NCI-H1694 treated with DMSO at 0.1 percent for 48 hours (cell line): Measurements from ENCODE around the gene CCDC148.

Experiments
- DNase-seq: peaks from one replicate; lab custom pipeline; 2025; lab: John Stamatoyannopoulos, UW

Gene CCDC148

GRCh38 chr2:158414538-158414937 lies 42.0 kb downstream of the CCDC148 start:
- no peak for DNase-seq

GRCh38 chr2:158413581-158413980 lies 43.0 kb downstream of the CCDC148 start:
- DNase-seq, result no peak

DNA sequence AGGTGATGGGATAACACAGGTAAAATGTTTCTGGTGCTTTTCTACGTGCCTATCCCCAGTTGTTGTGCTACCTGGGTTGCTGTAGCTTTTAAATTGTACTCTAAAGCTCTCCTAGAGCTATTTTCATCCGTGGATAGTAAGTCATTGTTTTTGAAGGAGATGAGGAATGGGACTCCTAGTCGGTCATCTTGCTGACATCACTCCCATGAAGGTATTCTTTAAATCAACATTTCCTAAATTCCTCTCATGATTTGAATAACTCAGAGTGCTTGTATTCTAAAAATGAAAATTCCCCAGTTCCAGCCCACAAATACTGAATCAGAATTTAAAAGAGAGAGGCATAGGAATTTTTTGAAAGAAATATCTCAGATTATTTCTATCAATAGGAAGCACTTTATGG lies 44.3 kb downstream of the CCDC148 start:
- DNase-seq, result no peak

GRCh38 chr2:158411748-158412147 lies 44.8 kb downstream of the CCDC148 start:
- no peak for DNase-seq

- DNase-seq, result no peak
Observed at GRCh38 chr2:158410132-158410531, 46.4 kb downstream of the CCDC148 start.

DNA sequence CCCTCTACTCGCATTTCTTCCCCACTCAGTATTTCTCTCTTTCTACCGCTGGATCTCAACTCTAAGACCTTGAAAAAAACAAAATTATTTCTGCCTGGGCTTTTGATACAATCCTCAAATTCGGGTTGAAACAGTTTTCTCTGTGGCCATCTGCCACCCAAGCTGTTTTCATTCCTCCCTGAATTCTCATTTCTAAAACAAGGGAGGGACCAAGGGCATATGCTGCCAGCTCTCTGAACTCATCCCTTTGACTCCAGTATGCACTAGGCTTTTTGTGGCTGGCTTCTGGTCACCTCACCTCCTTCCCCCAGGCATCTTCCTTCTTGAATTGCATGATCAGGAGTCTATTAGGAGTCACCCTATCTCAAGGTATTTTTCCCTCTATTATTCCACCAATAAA lies 49.5 kb downstream of the CCDC148 start:
- DNase-seq, result peak; percentile 96

GRCh38 chr2:158405341-158405740 lies 51.2 kb downstream of the CCDC148 start:
- no peak for DNase-seq

- DNase-seq, result no peak
Observed at GRCh38 chr2:158403237-158403636, 53.3 kb downstream of the CCDC148 start.

DNA sequence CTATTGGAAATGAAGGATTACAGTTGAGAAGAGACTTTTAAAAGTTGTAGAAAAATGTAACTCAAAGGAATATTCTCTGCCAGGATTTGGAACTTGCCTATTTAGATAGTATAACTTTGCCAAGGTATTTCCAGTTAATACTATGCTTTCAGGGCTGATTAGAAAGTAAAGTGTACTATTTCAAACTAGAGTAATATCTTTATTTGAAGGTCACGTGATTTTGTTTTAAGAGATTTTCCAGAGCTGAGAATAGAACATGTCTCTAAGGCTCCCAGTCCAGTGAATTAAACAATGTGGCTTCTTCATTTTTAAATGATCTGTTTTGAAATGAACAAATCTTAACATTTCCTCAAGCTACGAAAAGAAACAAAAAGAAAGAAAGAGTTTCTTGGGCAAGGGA lies 53.9 kb downstream of the CCDC148 start:
- no peak for DNase-seq

DNA sequence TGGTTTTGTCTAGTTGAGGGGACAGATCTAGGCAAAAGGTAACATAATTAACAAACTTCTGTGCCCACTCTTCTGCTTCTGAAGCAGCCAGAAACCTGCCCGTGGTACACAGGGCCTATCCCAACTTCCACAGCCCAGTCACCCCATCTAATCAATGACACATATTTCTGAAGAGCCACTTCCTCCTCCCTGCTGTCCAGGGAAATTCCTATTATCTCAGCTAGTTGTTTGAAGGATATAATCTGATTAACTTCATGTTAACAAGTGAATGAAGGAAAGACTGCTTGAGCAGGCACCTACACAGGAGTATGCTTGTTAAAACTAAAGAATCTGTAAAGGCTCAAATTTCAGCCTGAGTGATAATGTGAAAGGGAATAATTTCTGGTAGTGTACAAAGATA lies 61.4 kb downstream of the CCDC148 start:
- no peak for DNase-seq

DNA sequence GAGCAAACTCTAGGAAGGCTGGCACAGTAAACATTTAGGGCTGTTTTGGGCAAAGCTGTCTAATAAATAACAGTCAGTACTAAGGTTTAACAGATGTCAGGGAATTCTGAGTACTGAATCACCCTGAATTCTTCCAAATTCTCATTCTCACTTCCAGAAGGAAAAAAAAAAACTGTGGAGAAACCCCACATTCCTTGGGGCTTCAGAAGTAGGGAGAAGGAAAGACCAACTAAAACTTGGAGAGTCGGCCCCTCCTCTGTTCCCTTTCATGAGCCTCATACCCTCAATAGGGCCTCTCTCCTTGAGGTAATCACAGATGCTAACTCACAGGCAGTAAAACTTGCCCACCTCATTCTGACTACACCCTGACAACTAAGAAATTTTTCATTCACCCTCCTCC lies 62.1 kb downstream of the CCDC148 start:
- DNase-seq, result no peak

DNA sequence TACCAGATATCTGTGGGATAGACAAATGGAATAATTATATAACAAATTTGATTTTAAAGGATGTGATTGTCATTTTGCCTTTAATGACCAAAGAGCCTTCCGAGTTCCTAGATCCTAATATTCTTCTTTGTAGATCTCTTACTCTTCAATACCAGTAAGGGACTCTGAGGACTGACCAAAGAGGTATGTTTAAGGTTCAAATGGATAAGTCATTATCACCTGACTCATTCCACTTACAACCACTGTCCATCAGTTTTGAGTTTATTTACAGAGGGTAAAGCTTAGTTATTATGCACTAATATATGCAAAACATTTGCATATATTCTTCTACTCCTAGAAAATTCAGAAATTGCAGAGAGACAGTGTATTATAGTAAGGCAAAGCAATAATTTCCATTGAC lies 62.7 kb downstream of the CCDC148 start:
- no peak for DNase-seq

DNA sequence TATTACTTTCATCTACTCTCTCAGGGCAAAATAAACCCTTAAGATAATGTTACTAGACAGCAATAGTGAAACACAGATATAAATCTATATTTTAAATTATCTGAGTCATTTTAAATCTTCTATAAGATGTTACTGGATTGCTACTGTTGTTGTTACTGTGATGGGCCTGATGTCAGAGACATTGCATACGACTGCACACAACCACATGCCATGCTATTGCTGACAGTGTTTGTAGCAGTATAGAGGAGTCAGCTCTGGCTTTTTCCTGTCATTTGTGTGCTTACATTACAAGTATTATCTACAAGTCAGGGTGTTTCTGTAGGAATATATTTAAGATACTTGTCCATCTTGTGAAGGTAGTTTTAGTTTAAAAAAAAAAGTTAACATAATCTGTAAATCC lies 63.9 kb downstream of the CCDC148 start:
- DNase-seq, result no peak

DNA sequence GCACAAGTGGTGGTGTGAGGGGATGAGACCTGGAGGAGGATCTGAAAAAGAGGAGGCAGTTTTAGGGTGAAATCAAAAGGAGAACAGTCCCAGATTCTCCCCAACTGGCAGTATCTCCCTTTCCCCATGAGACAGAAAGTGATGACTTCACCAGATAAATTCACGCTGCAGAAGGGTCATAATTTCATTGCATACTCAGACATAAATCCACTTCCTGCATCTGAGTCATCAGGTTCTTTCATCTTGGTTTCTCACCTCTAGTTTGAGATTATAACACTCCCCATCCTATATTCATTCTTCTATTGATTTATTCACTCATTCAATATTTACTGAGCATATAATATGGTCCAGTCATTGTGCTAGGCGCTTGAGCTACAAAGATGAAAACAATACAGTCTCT lies 64.7 kb downstream of the CCDC148 start:
- DNase-seq, result no peak

GRCh38 chr2:158391361-158391760 lies 65.2 kb downstream of the CCDC148 start:
- no peak for DNase-seq

GRCh38 chr2:158388159-158388558 lies 68.4 kb downstream of the CCDC148 start:
- DNase-seq, result no peak

DNA sequence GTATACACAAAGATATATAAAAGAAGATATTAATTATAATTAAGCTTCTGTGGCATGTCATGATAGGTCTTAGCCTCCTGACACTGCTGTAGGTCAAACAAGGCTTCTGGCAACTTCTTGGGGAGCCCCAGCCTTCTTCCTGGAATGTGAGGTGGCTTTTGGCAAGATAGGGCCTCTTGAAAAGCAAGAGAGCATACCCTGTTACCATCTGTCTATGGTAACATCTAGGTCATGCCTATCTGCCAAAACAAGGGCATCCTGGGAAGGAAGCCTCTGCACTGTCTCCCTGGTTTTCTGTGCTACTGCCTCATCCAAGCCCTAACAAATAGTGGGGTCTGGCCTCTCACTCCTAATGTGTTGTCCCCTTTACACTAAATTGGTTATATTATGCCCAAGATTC lies 70.9 kb downstream of the CCDC148 start:
- DNase-seq, result no peak

- no peak for DNase-seq
Observed at GRCh38 chr2:158381978-158382377, 74.6 kb downstream of the CCDC148 start.

- no peak for DNase-seq
Observed at GRCh38 chr2:158381205-158381604, 75.3 kb downstream of the CCDC148 start.

DNA sequence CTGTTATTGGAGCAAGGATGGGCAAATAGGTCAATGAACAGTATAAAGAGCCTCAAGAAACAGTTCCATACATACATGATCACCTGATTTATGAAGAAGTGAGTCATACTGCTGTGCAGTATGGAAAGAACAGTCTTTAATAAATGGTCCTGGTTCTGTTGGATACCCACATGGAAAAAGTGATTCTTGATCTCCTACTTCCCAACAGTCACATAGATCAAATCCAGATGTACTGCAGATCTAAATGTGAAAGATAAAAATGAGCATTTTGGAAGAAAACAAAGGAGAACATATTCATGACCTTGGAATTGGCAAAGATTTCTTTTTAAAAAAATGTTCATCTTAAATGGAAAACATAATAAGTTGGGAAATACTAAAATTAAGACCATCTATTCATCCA lies 75.8 kb downstream of the CCDC148 start:
- no peak for DNase-seq

DNA sequence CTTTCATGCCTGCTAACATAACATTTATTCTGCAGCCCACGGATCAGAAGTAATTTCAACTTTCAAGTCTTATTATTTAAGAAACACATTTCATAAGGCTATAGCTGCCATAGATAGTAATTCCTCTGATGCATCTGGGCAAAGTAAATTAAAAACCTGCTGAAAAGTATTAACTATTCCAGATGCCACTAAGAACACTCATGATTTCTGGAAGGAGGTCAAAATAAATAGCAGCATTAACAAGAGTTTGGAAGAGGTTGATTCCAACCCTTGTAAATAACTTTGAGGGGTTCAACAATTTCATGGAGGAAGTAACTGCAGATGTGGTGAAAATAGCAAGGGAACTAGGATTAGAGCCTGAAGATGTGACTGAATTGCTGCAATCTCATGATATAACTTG lies 77.6 kb downstream of the CCDC148 start:
- DNase-seq, result no peak

- DNase-seq, result no peak
Observed at GRCh38 chr2:158366342-158366741, 90.2 kb downstream of the CCDC148 start.

GRCh38 chr2:158359846-158360245 lies 96.7 kb downstream of the CCDC148 start:
- no peak for DNase-seq

DNA sequence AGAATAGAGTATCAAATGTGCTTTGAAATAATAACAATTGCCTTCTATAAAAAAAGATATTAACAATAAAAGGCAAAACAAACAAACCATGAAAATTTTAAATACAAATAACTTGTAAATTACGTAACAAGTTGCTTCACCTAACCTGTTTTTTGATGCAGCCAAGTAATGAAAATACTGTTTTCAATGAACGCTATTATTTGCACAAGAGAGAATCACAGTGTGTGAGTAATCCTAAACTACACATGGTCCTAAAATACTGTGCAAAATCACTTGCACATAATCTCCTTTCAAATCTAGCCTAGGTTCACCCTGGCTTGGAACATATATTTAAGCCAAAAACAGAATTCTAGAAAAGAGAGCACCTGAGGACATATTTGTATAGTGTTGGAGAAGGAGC lies 98.9 kb downstream of the CCDC148 start:
- no peak for DNase-seq

DNA sequence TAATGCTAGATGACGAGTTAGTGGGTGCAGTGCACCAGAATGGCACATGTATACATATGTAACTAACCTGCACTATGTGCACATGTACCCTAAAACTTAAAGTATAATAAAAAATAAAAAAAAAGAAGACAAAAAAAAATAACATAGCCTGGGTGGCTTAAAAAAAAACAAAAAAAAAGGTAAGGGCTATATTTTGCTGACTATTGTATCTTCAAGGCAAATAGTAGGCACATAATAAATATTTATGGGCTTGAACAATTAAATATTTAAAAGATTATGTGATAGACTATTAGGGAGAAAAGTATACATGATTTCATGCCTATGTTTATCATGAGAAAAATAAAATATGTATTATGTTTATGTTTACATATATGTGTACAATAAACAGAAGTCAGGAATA lies 99.4 kb downstream of the CCDC148 start:
- no peak for DNase-seq
